WTC11 (cell line): ENCODE data around the gene GAPT. TPM values are rescaled to one million over a fixed set of nuclear protein-coding genes. Genes with fewer than 3 reads are reported as not detected.
A peak's percentile ranks its signal among the peaks of the same experiment; 100 is the strongest.

ENCODE experiments used
- ATAC-seq: fragments of 200-7000 bp; cut with Tn5 transposase; 2 replicates; pipeline ENCODE4 v1.10.0; 2021; ENCODE audit warnings: mild to moderate bottlenecking, moderate library complexity
- CTCF ChIA-PET: fragments of 300-600 bp; sonication (Branson Sonifier 250); formaldehyde crosslinking; loops from one replicate; lab custom pipeline; 2021; ENCODE audit warnings: antibody characterized with exemption; lab: Charles Lee
- POLR2A ChIA-PET: fragments of 350-600 bp; sonication (Branson Sonifier 250); formaldehyde crosslinking; loops from one replicate; lab custom pipeline; 2021; ENCODE audit warnings: antibody characterized with exemption; lab: Charles Lee
- DNase-seq: peaks from one replicate; pipeline ENCODE4 v3.0.0; 2021; ENCODE audit warnings: low spot score
- H3K27ac Mint-ChIP-seq: 2 replicates; pipeline ENCODE4 v1.8.0; 2021; ENCODE audit warnings: mixed read lengths
- H3K27me3 Mint-ChIP-seq: 2 replicates; pipeline ENCODE4 v1.8.0; 2021; ENCODE audit warnings: low read depth, mild to moderate bottlenecking, moderate library complexity, mixed read lengths
- H3K36me3 Mint-ChIP-seq: 2 replicates; pipeline ENCODE4 v1.8.0; 2021; ENCODE audit warnings: mixed read lengths
- H3K4me1 Mint-ChIP-seq: 2 replicates; pipeline ENCODE4 v1.8.0; 2022; ENCODE audit warnings: mixed read lengths
- H3K4me3 Mint-ChIP-seq: 2 replicates; pipeline ENCODE4 v1.8.0; 2021; ENCODE audit warnings: mild to moderate bottlenecking, moderate library complexity, mixed read lengths
- H3K9me3 Mint-ChIP-seq: 2 replicates; pipeline ENCODE4 v1.8.0; 2021; ENCODE audit warnings: mixed read lengths
- CBFB ChIP-seq: sonication (generic); formaldehyde crosslinking; IDR thresholded peaks from 2 replicates; pipeline ENCODE4 v1.8.1; 2022; ENCODE audit warnings: mild to moderate bottlenecking, low read depth, missing genetic modification reagents
- EMX1 ChIP-seq: fragments of 250-450 bp; sonication (Bioruptor Pico); IDR thresholded peaks from 2 replicates; pipeline ENCODE4 v1.8.0; 2021; ENCODE audit warnings: mild to moderate bottlenecking
- ETV6 ChIP-seq: sonication (generic); formaldehyde crosslinking; IDR thresholded peaks from 2 replicates; pipeline ENCODE4 v1.8.1; 2022; ENCODE audit warnings: mild to moderate bottlenecking, missing genetic modification reagents
- FOXJ3 ChIP-seq: sonication (generic); formaldehyde crosslinking; IDR thresholded peaks from 2 replicates; pipeline ENCODE4 v1.9.0; 2021; ENCODE audit warnings: missing genetic modification reagents, mild to moderate bottlenecking, borderline replicate concordance
- FOXK1 ChIP-seq: sonication (generic); formaldehyde crosslinking; IDR thresholded peaks from 2 replicates; pipeline ENCODE4 v1.8.0; 2022; ENCODE audit warnings: mild to moderate bottlenecking, moderate library complexity, missing genetic modification reagents
- FOXP1 ChIP-seq: sonication (generic); formaldehyde crosslinking; IDR thresholded peaks from 2 replicates; pipeline ENCODE4 v1.8.0; 2022; ENCODE audit warnings: missing genetic modification reagents, mild to moderate bottlenecking, moderate library complexity, borderline replicate concordance
- GTF2I ChIP-seq: fragments of 250-450 bp; sonication (Bioruptor Pico); conservative IDR thresholded peaks from 2 replicates; pipeline ENCODE4 v1.4.0; 2021; ENCODE audit warnings: mild to moderate bottlenecking
- MYBL2 ChIP-seq: sonication (generic); formaldehyde crosslinking; IDR thresholded peaks from 2 replicates; pipeline ENCODE4 v1.8.1; 2023; ENCODE audit warnings: mild to moderate bottlenecking, moderate library complexity, missing genetic modification reagents
- RORB ChIP-seq: fragments of 250-450 bp; sonication (Bioruptor Pico); IDR thresholded peaks from 2 replicates; pipeline ENCODE4 v1.9.0; 2021; ENCODE audit warnings: mild to moderate bottlenecking
- TEAD1 ChIP-seq: sonication (generic); formaldehyde crosslinking; IDR thresholded peaks from 2 replicates; pipeline ENCODE4 v1.8.0; 2022; ENCODE audit warnings: mild to moderate bottlenecking, missing genetic modification reagents
- TEAD4 ChIP-seq: sonication (generic); formaldehyde crosslinking; IDR thresholded peaks from 2 replicates; pipeline ENCODE4 v1.8.0; 2022; ENCODE audit warnings: mild to moderate bottlenecking, missing genetic modification reagents
- ZNF281 ChIP-seq: sonication (generic); formaldehyde crosslinking; IDR thresholded peaks from 2 replicates; pipeline ENCODE4 v1.8.0; 2023; ENCODE audit warnings: mild to moderate bottlenecking, missing genetic modification reagents
- ZNF396 ChIP-seq: fragments of 250-450 bp; sonication (Bioruptor Pico); IDR thresholded peaks from 2 replicates; pipeline ENCODE4 v1.8.0; 2021; ENCODE audit warnings: mild to moderate bottlenecking, moderate library complexity, borderline replicate concordance
- ZNF532 ChIP-seq: fragments of 250-450 bp; sonication (Bioruptor Pico); IDR thresholded peaks from 2 replicates; pipeline ENCODE4 v1.9.0; 2021; ENCODE audit warnings: mild to moderate bottlenecking, borderline replicate concordance
- total RNA-seq: library from RNA; stranded (reverse); gene quantifications from 3 replicates; pipeline ENCODE4 v1.2.3, GENCODE V29; 2021
- TF ChIP-seq, protein P1 (sequence below): sonication (generic); formaldehyde crosslinking; IDR thresholded peaks from 2 replicates; pipeline ENCODE4 v1.8.1; 2023; ENCODE audit warnings: mild to moderate bottlenecking, missing genetic modification reagents, moderate library complexity
- TF ChIP-seq, protein P2 (sequence below): sonication (generic); formaldehyde crosslinking; IDR thresholded peaks from 2 replicates; pipeline ENCODE4 v1.8.1; 2023; ENCODE audit warnings: mild to moderate bottlenecking, missing genetic modification reagents
- TF ChIP-seq, protein P3 (sequence below): sonication (generic); formaldehyde crosslinking; IDR thresholded peaks from 2 replicates; pipeline ENCODE4 v1.8.0; 2022; ENCODE audit warnings: mild to moderate bottlenecking, missing genetic modification reagents
- TF ChIP-seq, protein P4 (sequence below): sonication (generic); formaldehyde crosslinking; IDR thresholded peaks from 2 replicates; pipeline ENCODE4 v1.8.1; 2022; ENCODE audit warnings: mild to moderate bottlenecking, moderate library complexity, missing genetic modification reagents
- TF ChIP-seq, protein P5 (sequence below): sonication (generic); formaldehyde crosslinking; IDR thresholded peaks from 2 replicates; pipeline ENCODE4 v1.8.1; 2022; ENCODE audit warnings: missing genetic modification reagents, borderline replicate concordance

GAPT gene
- total RNA-seq, 1 experiment from 2014 or later = not detected

- ChIA-PET CTCF (no interaction called here), POLR2A (no interaction called here)
- H3K4me3 Mint-ChIP-seq = no peak overlapping the region
- H3K27ac Mint-ChIP-seq = no peak overlapping the region
- H3K36me3 Mint-ChIP-seq = peaks cover 54% of the 10 kb centered on the region
- TF ChIP-seq FOXP1 (CRISPR knock-in tag) (no peak), ZNF396 (CRISPR knock-in tag) (no peak), ZNF281 (no peak), GTF2I (CRISPR knock-in tag) (no peak), FOXK1 (CRISPR knock-in tag) (no peak), FOXJ3 (CRISPR knock-in tag) (no peak), CBFB (CRISPR knock-in tag) (no peak), TEAD4 (CRISPR knock-in tag) (no peak), MYBL2 (CRISPR knock-in tag) (no peak)
- TF ChIP-seq, protein P1, sequence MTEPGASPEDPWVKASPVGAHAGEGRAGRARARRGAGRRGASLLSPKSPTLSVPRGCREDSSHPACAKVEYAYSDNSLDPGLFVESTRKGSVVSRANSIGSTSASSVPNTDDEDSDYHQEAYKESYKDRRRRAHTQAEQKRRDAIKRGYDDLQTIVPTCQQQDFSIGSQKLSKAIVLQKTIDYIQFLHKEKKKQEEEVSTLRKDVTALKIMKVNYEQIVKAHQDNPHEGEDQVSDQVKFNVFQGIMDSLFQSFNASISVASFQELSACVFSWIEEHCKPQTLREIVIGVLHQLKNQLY (CRISPR knock-in tag) = no peak
- TF ChIP-seq, protein P2, sequence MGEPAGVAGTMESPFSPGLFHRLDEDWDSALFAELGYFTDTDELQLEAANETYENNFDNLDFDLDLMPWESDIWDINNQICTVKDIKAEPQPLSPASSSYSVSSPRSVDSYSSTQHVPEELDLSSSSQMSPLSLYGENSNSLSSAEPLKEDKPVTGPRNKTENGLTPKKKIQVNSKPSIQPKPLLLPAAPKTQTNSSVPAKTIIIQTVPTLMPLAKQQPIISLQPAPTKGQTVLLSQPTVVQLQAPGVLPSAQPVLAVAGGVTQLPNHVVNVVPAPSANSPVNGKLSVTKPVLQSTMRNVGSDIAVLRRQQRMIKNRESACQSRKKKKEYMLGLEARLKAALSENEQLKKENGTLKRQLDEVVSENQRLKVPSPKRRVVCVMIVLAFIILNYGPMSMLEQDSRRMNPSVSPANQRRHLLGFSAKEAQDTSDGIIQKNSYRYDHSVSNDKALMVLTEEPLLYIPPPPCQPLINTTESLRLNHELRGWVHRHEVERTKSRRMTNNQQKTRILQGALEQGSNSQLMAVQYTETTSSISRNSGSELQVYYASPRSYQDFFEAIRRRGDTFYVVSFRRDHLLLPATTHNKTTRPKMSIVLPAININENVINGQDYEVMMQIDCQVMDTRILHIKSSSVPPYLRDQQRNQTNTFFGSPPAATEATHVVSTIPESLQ = no peak
- TF ChIP-seq, protein P3, sequence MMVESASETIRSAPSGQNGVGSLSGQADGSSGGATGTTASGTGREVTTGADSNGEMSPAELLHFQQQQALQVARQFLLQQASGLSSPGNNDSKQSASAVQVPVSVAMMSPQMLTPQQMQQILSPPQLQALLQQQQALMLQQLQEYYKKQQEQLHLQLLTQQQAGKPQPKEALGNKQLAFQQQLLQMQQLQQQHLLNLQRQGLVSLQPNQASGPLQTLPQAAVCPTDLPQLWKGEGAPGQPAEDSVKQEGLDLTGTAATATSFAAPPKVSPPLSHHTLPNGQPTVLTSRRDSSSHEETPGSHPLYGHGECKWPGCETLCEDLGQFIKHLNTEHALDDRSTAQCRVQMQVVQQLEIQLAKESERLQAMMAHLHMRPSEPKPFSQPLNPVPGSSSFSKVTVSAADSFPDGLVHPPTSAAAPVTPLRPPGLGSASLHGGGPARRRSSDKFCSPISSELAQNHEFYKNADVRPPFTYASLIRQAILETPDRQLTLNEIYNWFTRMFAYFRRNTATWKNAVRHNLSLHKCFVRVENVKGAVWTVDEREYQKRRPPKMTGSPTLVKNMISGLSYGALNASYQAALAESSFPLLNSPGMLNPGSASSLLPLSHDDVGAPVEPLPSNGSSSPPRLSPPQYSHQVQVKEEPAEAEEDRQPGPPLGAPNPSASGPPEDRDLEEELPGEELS = no peak
- TF ChIP-seq, protein P4, sequence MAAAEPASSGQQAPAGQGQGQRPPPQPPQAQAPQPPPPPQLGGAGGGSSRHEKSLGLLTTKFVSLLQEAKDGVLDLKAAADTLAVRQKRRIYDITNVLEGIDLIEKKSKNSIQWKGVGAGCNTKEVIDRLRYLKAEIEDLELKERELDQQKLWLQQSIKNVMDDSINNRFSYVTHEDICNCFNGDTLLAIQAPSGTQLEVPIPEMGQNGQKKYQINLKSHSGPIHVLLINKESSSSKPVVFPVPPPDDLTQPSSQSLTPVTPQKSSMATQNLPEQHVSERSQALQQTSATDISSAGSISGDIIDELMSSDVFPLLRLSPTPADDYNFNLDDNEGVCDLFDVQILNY (CRISPR knock-in tag) = no peak
- TF ChIP-seq, protein P5, sequence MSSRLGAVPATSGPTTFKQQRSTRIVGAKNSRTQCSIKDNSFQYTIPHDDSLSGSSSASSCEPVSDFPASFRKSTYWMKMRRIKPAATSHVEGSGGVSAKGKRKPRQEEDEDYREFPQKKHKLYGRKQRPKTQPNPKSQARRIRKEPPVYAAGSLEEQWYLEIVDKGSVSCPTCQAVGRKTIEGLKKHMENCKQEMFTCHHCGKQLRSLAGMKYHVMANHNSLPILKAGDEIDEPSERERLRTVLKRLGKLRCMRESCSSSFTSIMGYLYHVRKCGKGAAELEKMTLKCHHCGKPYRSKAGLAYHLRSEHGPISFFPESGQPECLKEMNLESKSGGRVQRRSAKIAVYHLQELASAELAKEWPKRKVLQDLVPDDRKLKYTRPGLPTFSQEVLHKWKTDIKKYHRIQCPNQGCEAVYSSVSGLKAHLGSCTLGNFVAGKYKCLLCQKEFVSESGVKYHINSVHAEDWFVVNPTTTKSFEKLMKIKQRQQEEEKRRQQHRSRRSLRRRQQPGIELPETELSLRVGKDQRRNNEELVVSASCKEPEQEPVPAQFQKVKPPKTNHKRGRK = no peak
- no peak for ATAC-seq
- H3K9me3 Mint-ChIP-seq = no peaks in the 10 kb centered on the region
- peaks cover 21% of the 10 kb centered on the region for H3K4me1 Mint-ChIP-seq
- peaks cover 2% of the 10 kb centered on the region for H3K27me3 Mint-ChIP-seq
- no peak for DNase-seq
These were observed 34.7 kb upstream of the GAPT start for GRCh38 chr5:58456486-58456885.

DNA sequence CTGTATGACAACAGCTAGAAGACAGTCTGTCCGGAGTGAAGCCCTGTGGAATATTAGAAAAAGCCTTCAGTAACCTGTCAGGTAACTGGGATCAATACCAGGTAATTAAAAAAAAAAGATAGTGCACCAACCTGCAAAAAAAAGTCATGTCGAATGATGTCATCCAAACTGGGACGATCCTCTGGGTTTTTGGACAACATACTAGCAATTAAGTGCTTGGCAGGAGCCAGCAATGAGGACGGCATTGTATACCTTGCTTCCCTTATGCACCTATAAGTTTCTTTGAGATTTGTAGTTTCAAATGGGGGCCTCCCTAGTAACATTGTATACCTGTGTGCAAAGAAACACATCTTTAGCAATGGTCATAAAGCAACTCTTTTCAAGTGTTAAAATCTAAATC lies 34.2 kb upstream of the GAPT start:
- Mint-ChIP-seq H3K9me3 (no peaks in the 10 kb centered on the region), H3K4me3 (peak overlapping the region; percentile 35), H3K4me1 (peaks cover 27% of the 10 kb centered on the region), H3K27me3 (peaks cover 2% of the 10 kb centered on the region), H3K27ac (no peak overlapping the region), H3K36me3 (peaks cover 54% of the 10 kb centered on the region)
- DNase-seq (no peak), ATAC-seq (no peak)
- POLR2A ChIA-PET = no interaction called here
- CTCF ChIA-PET = no interaction called here
- 0 out of 2 replicates have a peak, but pooled peaks have one; percentile 35 for TF ChIP-seq RORB (CRISPR knock-in tag)
- TF ChIP-seq TEAD1 = no peak
- TF ChIP-seq ZNF532 (CRISPR knock-in tag) = no peak
- TF ChIP-seq ETV6 = no peak
- no peak for TF ChIP-seq EMX1 (CRISPR knock-in tag)
- TF ChIP-seq, protein P4 (CRISPR knock-in tag) = no peak
